Measurements from ENCODE around the gene TMX2. TPM values are rescaled to one million over a fixed set of nuclear protein-coding genes. Genes with fewer than 3 reads are reported as not detected.

The TMX2 gene
- total and polyA plus RNA-seq, 5 donors from 2014 or later: 33.3 to 92.4 (median 68.7) TPM

GRCh38 chr11:57778318-57779037, 66.1 kb downstream of the TMX2 start:
- Histone ChIP-seq H3K27me3 (ENCODE audit: control insufficient read depth, insufficient read depth, low read length) (no peaks in the 10 kb centered on the region), H3K9me3 (ENCODE audit: control insufficient read depth in 2 of 2, low read length in 2 of 2) (no peaks in the 10 kb centered on the region), H3K4me3 (ENCODE audit: low read depth, low read length) (no peak overlapping the region), H3K4me1 (ENCODE audit: control insufficient read depth, insufficient read depth, low read length, poor library complexity, severe bottlenecking) (no peaks in the 10 kb centered on the region), H3K27ac (ENCODE audit: insufficient read depth, low read length, poor library complexity, severe bottlenecking) (no peak overlapping the region), H3K36me3 (ENCODE audit: control insufficient read depth, insufficient read depth, low read length) (no peaks in the 10 kb centered on the region)
- DNase-seq: no peak
- H3K27ac Mint-ChIP-seq: peak overlapping the region in 1 of 3 donors; percentile 38
- H3K9me3 Mint-ChIP-seq: no peaks in the 10 kb centered on the region
- ATAC-seq (ENCODE audit: low read depth in 2 of 2): no peak
- no peak overlapping the region for H3K4me3 Mint-ChIP-seq
- peaks cover 4% of the 10 kb centered on the region for H3K36me3 Mint-ChIP-seq
- peaks cover 0 to 25% (median 9%) of the 10 kb centered on the region in 4 donors for H3K4me1 Mint-ChIP-seq
- H3K27me3 Mint-ChIP-seq: no peaks in the 10 kb centered on the region

- Histone ChIP-seq H3K4me3 (ENCODE audit: low read depth, low read length) (no peak overlapping the region), H3K4me1 (ENCODE audit: control insufficient read depth, insufficient read depth, low read length, poor library complexity, severe bottlenecking) (no peaks in the 10 kb centered on the region), H3K27ac (ENCODE audit: insufficient read depth, low read length, poor library complexity, severe bottlenecking) (no peak overlapping the region), H3K9me3 (ENCODE audit: control insufficient read depth in 2 of 2, low read length in 2 of 2) (no peaks in the 10 kb centered on the region), H3K27me3 (ENCODE audit: control insufficient read depth, insufficient read depth, low read length) (no peaks in the 10 kb centered on the region), H3K36me3 (ENCODE audit: control insufficient read depth, insufficient read depth, low read length) (no peaks in the 10 kb centered on the region)
- H3K27me3 Mint-ChIP-seq: no peaks in the 10 kb centered on the region
- no peak for ATAC-seq (ENCODE audit: low read depth in 2 of 2)
- H3K36me3 Mint-ChIP-seq: peaks cover 4% of the 10 kb centered on the region
- no peak for DNase-seq
- peaks cover 0 to 25% (median 8%) of the 10 kb centered on the region in 4 donors for H3K4me1 Mint-ChIP-seq
- H3K4me3 Mint-ChIP-seq: no peak overlapping the region
- H3K27ac Mint-ChIP-seq: no peak overlapping the region
- H3K9me3 Mint-ChIP-seq: no peaks in the 10 kb centered on the region
Measured at GRCh38 chr11:57779276-57779675, 66.9 kb downstream of the TMX2 start.

DNA sequence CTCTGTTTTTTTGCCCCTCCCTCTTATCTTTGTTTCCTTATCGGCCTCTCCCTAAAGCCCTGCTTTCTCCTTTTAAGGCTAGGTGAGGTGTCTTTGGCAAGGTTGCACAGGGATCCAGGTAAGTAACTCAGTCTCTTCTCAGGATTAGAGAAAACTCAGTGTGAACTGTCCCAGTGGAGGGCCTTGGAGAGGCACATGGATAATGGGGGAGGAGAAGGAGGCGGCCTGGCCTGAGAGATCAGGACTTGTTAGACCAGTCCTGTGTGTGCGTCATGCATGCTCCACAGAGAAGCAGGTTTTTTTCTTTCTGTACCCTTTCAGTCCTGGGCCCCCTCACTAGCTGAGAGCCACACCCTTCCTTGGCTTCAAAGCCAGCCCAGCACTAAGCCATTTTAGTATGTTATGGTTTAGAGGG, 69.1 kb downstream of the TMX2 start:
- H3K4me3 ChIP-seq (ENCODE audit: low read depth, low read length): no peak overlapping the region
- no peak overlapping the region for H3K4me3 Mint-ChIP-seq
- no peaks in the 10 kb centered on the region for H3K36me3 ChIP-seq (ENCODE audit: control insufficient read depth, insufficient read depth, low read length)
- no peaks in the 10 kb centered on the region for H3K36me3 Mint-ChIP-seq
- H3K4me1 ChIP-seq (ENCODE audit: control insufficient read depth, insufficient read depth, low read length, poor library complexity, severe bottlenecking): no peaks in the 10 kb centered on the region
- H3K27ac ChIP-seq (ENCODE audit: insufficient read depth, low read length, poor library complexity, severe bottlenecking): no peak overlapping the region
- peaks cover 0 to 12% (median 6%) of the 10 kb centered on the region in 4 donors for H3K4me1 Mint-ChIP-seq
- H3K9me3 Mint-ChIP-seq: no peaks in the 10 kb centered on the region
- H3K27me3 ChIP-seq (ENCODE audit: control insufficient read depth, insufficient read depth, low read length): no peaks in the 10 kb centered on the region
- ATAC-seq (ENCODE audit: low read depth in 2 of 2) (no peak), DNase-seq (no peak)
- H3K27me3 Mint-ChIP-seq: no peaks in the 10 kb centered on the region
- H3K27ac Mint-ChIP-seq: no peak overlapping the region
- H3K9me3 ChIP-seq (ENCODE audit: control insufficient read depth in 2 of 2, low read length in 2 of 2): no peaks in the 10 kb centered on the region

GRCh38 chr11:57785072-57785471, 72.7 kb downstream of the TMX2 start:
- Histone ChIP-seq H3K4me3 (ENCODE audit: low read depth, low read length) (no peak overlapping the region), H3K27me3 (ENCODE audit: control insufficient read depth, insufficient read depth, low read length) (no peaks in the 10 kb centered on the region), H3K4me1 (ENCODE audit: control insufficient read depth, insufficient read depth, low read length, poor library complexity, severe bottlenecking) (no peaks in the 10 kb centered on the region), H3K36me3 (ENCODE audit: control insufficient read depth, insufficient read depth, low read length) (no peaks in the 10 kb centered on the region), H3K9me3 (ENCODE audit: control insufficient read depth in 2 of 2, low read length in 2 of 2) (no peaks in the 10 kb centered on the region), H3K27ac (ENCODE audit: insufficient read depth, low read length, poor library complexity, severe bottlenecking) (no peak overlapping the region)
- H3K9me3 Mint-ChIP-seq: no peaks in the 10 kb centered on the region
- peaks cover 0 to 7% (median 1%) of the 10 kb centered on the region in 4 donors for H3K4me1 Mint-ChIP-seq
- ATAC-seq (ENCODE audit: low read depth in 2 of 2) (no peak), DNase-seq (no peak)
- no peaks in the 10 kb centered on the region for H3K27me3 Mint-ChIP-seq
- H3K27ac Mint-ChIP-seq: no peak overlapping the region
- H3K4me3 Mint-ChIP-seq: no peak overlapping the region
- H3K36me3 Mint-ChIP-seq: no peaks in the 10 kb centered on the region

DNA sequence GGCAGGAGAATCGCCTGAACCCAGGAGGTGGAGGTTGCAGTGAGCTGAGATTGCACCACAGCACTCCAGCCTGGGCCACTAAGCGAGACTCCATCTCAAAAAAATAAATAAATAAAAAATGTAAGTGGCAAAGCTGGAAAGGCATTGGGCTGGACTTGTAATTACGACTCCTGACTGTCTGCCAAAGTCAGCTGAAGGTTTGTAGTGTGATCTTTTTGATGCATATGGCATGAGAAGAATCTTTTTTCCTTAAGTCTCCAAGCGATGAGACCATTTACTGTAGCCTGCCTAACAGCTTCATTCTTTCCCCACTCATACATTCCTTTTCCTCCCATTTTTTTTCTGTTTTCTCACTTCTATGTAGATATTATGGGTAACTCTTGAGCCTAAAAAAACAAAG, 74.0 kb downstream of the TMX2 start:
- H3K27ac ChIP-seq (ENCODE audit: insufficient read depth, low read length, poor library complexity, severe bottlenecking): no peak overlapping the region
- H3K9me3 Mint-ChIP-seq: no peaks in the 10 kb centered on the region
- H3K4me1 ChIP-seq (ENCODE audit: control insufficient read depth, insufficient read depth, low read length, poor library complexity, severe bottlenecking): peaks cover under 1% of the 10 kb centered on the region
- H3K27me3 ChIP-seq (ENCODE audit: control insufficient read depth, insufficient read depth, low read length): no peaks in the 10 kb centered on the region
- H3K36me3 Mint-ChIP-seq: no peaks in the 10 kb centered on the region
- H3K4me3 Mint-ChIP-seq: no peak overlapping the region
- ATAC-seq (ENCODE audit: low read depth in 2 of 2): no peak
- H3K27ac Mint-ChIP-seq: no peak overlapping the region
- no peaks in the 10 kb centered on the region for H3K9me3 ChIP-seq (ENCODE audit: control insufficient read depth in 2 of 2, low read length in 2 of 2)
- H3K36me3 ChIP-seq (ENCODE audit: control insufficient read depth, insufficient read depth, low read length): no peaks in the 10 kb centered on the region
- no peak overlapping the region for H3K4me3 ChIP-seq (ENCODE audit: low read depth, low read length)
- peaks cover 0 to 13% (median under 1%) of the 10 kb centered on the region in 4 donors for H3K4me1 Mint-ChIP-seq
- DNase-seq: no peak
- no peaks in the 10 kb centered on the region for H3K27me3 Mint-ChIP-seq

GRCh38 chr11:57787006-57787604, 74.7 kb downstream of the TMX2 start:
- Histone ChIP-seq H3K4me1 (ENCODE audit: control insufficient read depth, insufficient read depth, low read length, poor library complexity, severe bottlenecking) (peaks cover 7% of the 10 kb centered on the region), H3K27ac (ENCODE audit: insufficient read depth, low read length, poor library complexity, severe bottlenecking) (no peak overlapping the region), H3K4me3 (ENCODE audit: low read depth, low read length) (no peak overlapping the region), H3K36me3 (ENCODE audit: control insufficient read depth, insufficient read depth, low read length) (no peaks in the 10 kb centered on the region), H3K9me3 (ENCODE audit: control insufficient read depth in 2 of 2, low read length in 2 of 2) (no peaks in the 10 kb centered on the region), H3K27me3 (ENCODE audit: control insufficient read depth, insufficient read depth, low read length) (no peaks in the 10 kb centered on the region)
- no peak for DNase-seq
- Mint-ChIP-seq H3K27ac (peak overlapping the region in 1 of 3 donors; percentile 34), H3K4me1 (peaks cover 2 to 14% (median 5%) of the 10 kb centered on the region in 4 donors), H3K36me3 (no peaks in the 10 kb centered on the region), H3K4me3 (no peak overlapping the region), H3K9me3 (no peaks in the 10 kb centered on the region), H3K27me3 (no peaks in the 10 kb centered on the region)
- ATAC-seq (ENCODE audit: low read depth in 2 of 2): no peak

GRCh38 chr11:57787920-57788702, 75.7 kb downstream of the TMX2 start:
- Histone ChIP-seq H3K4me3 (ENCODE audit: low read depth, low read length) (no peak overlapping the region), H3K9me3 (ENCODE audit: control insufficient read depth in 2 of 2, low read length in 2 of 2) (no peaks in the 10 kb centered on the region), H3K4me1 (ENCODE audit: control insufficient read depth, insufficient read depth, low read length, poor library complexity, severe bottlenecking) (peaks cover 17% of the 10 kb centered on the region), H3K36me3 (ENCODE audit: control insufficient read depth, insufficient read depth, low read length) (no peaks in the 10 kb centered on the region), H3K27me3 (ENCODE audit: control insufficient read depth, insufficient read depth, low read length) (no peaks in the 10 kb centered on the region), H3K27ac (ENCODE audit: insufficient read depth, low read length, poor library complexity, severe bottlenecking) (no peak overlapping the region)
- H3K27me3 Mint-ChIP-seq: no peaks in the 10 kb centered on the region
- no peak for ATAC-seq (ENCODE audit: low read depth in 2 of 2)
- H3K27ac Mint-ChIP-seq: no peak overlapping the region
- DNase-seq: no peak
- H3K9me3 Mint-ChIP-seq: no peaks in the 10 kb centered on the region
- H3K4me3 Mint-ChIP-seq: peak overlapping the region in 1 of 4 donors; percentile 3
- no peaks in the 10 kb centered on the region for H3K36me3 Mint-ChIP-seq
- H3K4me1 Mint-ChIP-seq: peaks cover 8 to 24% (median 12%) of the 10 kb centered on the region in 4 donors

Data from CD4-positive, CD25-positive, alpha-beta regulatory T cell (primary cell).